Endothelial cell of umbilical vein (primary cell): Measurements from ENCODE around the gene TSSC4. TPM values are rescaled to one million over a fixed set of nuclear protein-coding genes. Genes with fewer than 3 reads are reported as not detected.
A peak's percentile ranks its signal among the peaks of the same experiment; 100 is the strongest.

ENCODE experiments used
- BruUV-seq: library from RNA; stranded (reverse); fragments of 400-500 nt; replicated peaks from 2 replicates; lab custom pipeline; 2021; lab: Mats Ljungman, UMichigan
- CTCF ChIA-PET: fragments of 300-600, 350-600 bp; sonication (Branson Sonifier 250); formaldehyde crosslinking; loops from one replicate; lab custom pipeline; 2021; ENCODE audit warnings: antibody characterized with exemption, inconsistent platforms; lab: Charles Lee
- POLR2A ChIA-PET: fragments of 300-600, 350-600 bp; sonication (Branson Sonifier 250); formaldehyde crosslinking; loops from one replicate; lab custom pipeline; 2021; ENCODE audit warnings: antibody characterized with exemption, inconsistent platforms; lab: Charles Lee
- DNase-seq: peaks from one replicate; pipeline ENCODE4 v3.0.0-alpha.2; 2011; ENCODE audit warnings: low read depth, low spot score
- FAIRE-seq: peaks from 2 replicates; lab custom pipeline; 2011; peaks lifted over from hg19 to GRCh38; lab: Jason Lieb, UNC
- H2AFZ ChIP-seq: 2 replicates; pipeline ENCODE4 v1.6.0; 2012; ENCODE audit warnings: low read depth, low read length, control low read depth, inconsistent platforms
- H3K27ac ChIP-seq: 2 replicates; pipeline ENCODE4 v1.5.1; 2011; ENCODE audit warnings: low read depth, mild to moderate bottlenecking, control low read depth, low read length, moderate library complexity; ENCODE audit not compliant: insufficient read depth
- H3K27me3 ChIP-seq, 2 experiments: 2 replicates each; pipeline versions ENCODE4 v1.6.0 to v1.6.1; 2011; ENCODE audit warnings: low read length in 2 of 2, mixed read lengths in 1 of 2; ENCODE audit not compliant: control insufficient read depth in 2 of 2, insufficient read depth in 2 of 2
- H3K36me3 ChIP-seq, 2 experiments: 2 replicates in 1 of 2; 3 replicates in 1 of 2; pipeline ENCODE4 v1.5.1; 2011; ENCODE audit warnings: low read length in 2 of 2, mild to moderate bottlenecking in 1 of 2, moderate library complexity in 1 of 2; ENCODE audit not compliant: control insufficient read depth in 2 of 2, insufficient read depth in 2 of 2; ENCODE audit errors: extremely low read depth in 1 of 2
- H3K4me1 ChIP-seq: 3 replicates; pipeline ENCODE4 v1.5.1; 2011; ENCODE audit warnings: mild to moderate bottlenecking, low read length; ENCODE audit not compliant: control insufficient read depth, insufficient read depth; ENCODE audit errors: extremely low read depth
- H3K4me2 ChIP-seq: 2 replicates; pipeline ENCODE4 v1.6.1; 2011; ENCODE audit warnings: low read length, control low read depth, mixed read lengths; ENCODE audit not compliant: insufficient read depth
- H3K4me3 ChIP-seq, 3 experiments: fragments of 200-600 bp in 1 of 3; sonication (generic), shearing (Covaris generic) in 1 of 3; replicated peaks in 1 of 3; 2 replicates each; pipeline ENCODE4 v1.5.1; 2011 to 2016; ENCODE audit warnings: control low read depth in 3 of 3, low read length in 3 of 3, mild to moderate bottlenecking in 2 of 3, inconsistent platforms in 1 of 3, low read depth in 1 of 3, moderate library complexity in 1 of 3; ENCODE audit not compliant: insufficient read depth in 1 of 3
- H3K79me2 ChIP-seq: 2 replicates; pipeline ENCODE4 v1.6.0; 2012; ENCODE audit warnings: low read length, inconsistent platforms; ENCODE audit not compliant: control insufficient read depth, insufficient read depth
- H3K9ac ChIP-seq: replicated peaks from 2 replicates; pipeline ENCODE3; 2011; ENCODE audit warnings: low read length, control low read depth; ENCODE audit not compliant: insufficient read depth; ENCODE audit errors: extremely low read depth
- H3K9me1 ChIP-seq: replicated peaks from 3 replicates; pipeline ENCODE4 v1.6.0; 2011; ENCODE audit warnings: mild to moderate bottlenecking, low read length; ENCODE audit not compliant: control insufficient read depth, insufficient read depth; ENCODE audit errors: extremely low read depth
- H3K9me3 ChIP-seq: replicated peaks from 2 replicates; pipeline ENCODE4 v1.5.1; 2012; ENCODE audit warnings: low read length, inconsistent platforms; ENCODE audit not compliant: control insufficient read depth, insufficient read depth
- H4K20me1 ChIP-seq: replicated peaks from 2 replicates; pipeline ENCODE3; 2011; ENCODE audit warnings: mild to moderate bottlenecking, low read length; ENCODE audit not compliant: control insufficient read depth, insufficient read depth; ENCODE audit errors: extremely low read depth
- CTCF ChIP-seq, 2 donors: IDR thresholded peaks; 1 replicate in 1 of 2; 2 replicates in 1 of 2; pipeline ENCODE4 v1.5.1; 2011; ENCODE audit warnings: low read length in 2 of 2, mild to moderate bottlenecking in 2 of 2, moderate library complexity in 2 of 2, control low read depth in 1 of 2, inconsistent platforms in 1 of 2, low read depth in 1 of 2; ENCODE audit not compliant: insufficient read depth in 1 of 2; ENCODE audit errors: extremely low read depth in 1 of 2
- EZH2 ChIP-seq: IDR thresholded peaks from 2 replicates; pipeline ENCODE4 v1.6.1; 2012; ENCODE audit warnings: borderline replicate concordance, low read depth, mild to moderate bottlenecking, moderate library complexity, low read length, inconsistent platforms; ENCODE audit not compliant: severe bottlenecking
- MAX ChIP-seq: IDR thresholded peaks from 2 replicates; pipeline ENCODE4 v1.6.1; 2011; ENCODE audit not compliant: insufficient read depth, insufficient read length
- dilution Hi-C: fragments of 300-500 bp; cut with MboI; formaldehyde crosslinking; loops from one replicate; pipeline ENCODE4 v1.15.0; 2019; ENCODE audit warnings: low sequenced_read_pairs; ENCODE audit not compliant: extremely low pct_ligation_motif_present
- intact Hi-C: fragments of 100-400 bp; cut with micrococcal nuclease; formaldehyde crosslinking; loops from one replicate; pipeline ENCODE4 v1.10.0; 2022
- polyA plus RNA-seq, 4 experiments: library from polyadenylated mRNA; depleted of rRNA in 3 of 4; stranded (reverse) in 3 of 4; unstranded in 1 of 4; fragments of >200 nt; gene quantifications; 2 replicates each; pipeline versions ENCODE4 v1.2.1 to v1.2.3, GENCODE V29; 2011 to 2012; ENCODE audit warnings: missing spikeins in 1 of 4
- total RNA-seq: library from RNA; stranded (reverse); gene quantifications from 2 replicates; pipeline ENCODE4 v1.2.3, GENCODE V29; 2021

Gene TSSC4
- total and polyA plus RNA-seq, 2 donors (not counting 3 experiments of a cell fraction or from before 2014, with no cell fraction given) = 42.7 to 59.6 TPM

- peak; percentile 88 to 97 for TF ChIP-seq CTCF (IDR thresholded peaks at IDR 0.05; ENCODE audit: extremely low read depth in 1 of 2, insufficient read depth in 1 of 2, low read depth in 1 of 2, low read length in 2 of 2)
- TF ChIP-seq EZH2 = no peak
- no peak for TF ChIP-seq MAX
- CTCF ChIA-PET = interaction anchor here (0.6 to 10.1 kb wide), 34 partner anchors 10 to 506 kb away, joined by 3 to 829 read pairs (median 5); partner anchors contain the start of genes C11orf21, CD81, TSPAN32 and TSSC4
- peak; percentile 59 for DNase-seq
These were observed 20.1 kb downstream of the TSSC4 start for GRCh38 chr11:2420502-2421225.

More at GRCh38 chr11:2420502-2421225, 20.1 kb downstream of the TSSC4 start:
- Histone ChIP-seq H3K79me2 (no peaks in the 10 kb centered on the region), H3K27me3 (no peaks in the 10 kb centered on the region), H3K9me1 (no peaks in the 10 kb centered on the region), H3K4me2 (no peak overlapping the region), H2AFZ (no peak overlapping the region), H3K9me3 (no peaks in the 10 kb centered on the region), H3K36me3 (no peaks in the 10 kb centered on the region), H3K27ac (no peak overlapping the region), H3K4me3 (no peak overlapping the region), H4K20me1 (no peaks in the 10 kb centered on the region), H3K4me1 (no peaks in the 10 kb centered on the region), H3K9ac (no peak overlapping the region)
- FAIRE-seq = no peak
- intact Hi-C loops = loop anchor here (1.0 kb wide), 1 partner anchor 254 kb away; no protein-coding TSS in a partner anchor
- dilution Hi-C loops = no loop called here
- POLR2A ChIA-PET = interaction anchor here (1.6 kb wide), 1 partner anchor 115 kb away, joined by 7 read pairs; no protein-coding TSS in a partner anchor
- no TSS peak for BruUV-seq
